H1 (cell line): ENCODE measurements around the gene TGOLN2. TPM values are rescaled to one million over a fixed set of nuclear protein-coding genes. Genes with fewer than 3 reads are reported as not detected.

Source experiments
- CTCF ChIA-PET: fragments of 300-600 bp; sonication (Branson Sonifier 250); formaldehyde crosslinking; loops from one replicate; lab custom pipeline; 2021; ENCODE audit not compliant: partially characterized antibody; lab: Charles Lee
- POLR2A ChIA-PET: fragments of 300-600 bp; sonication (Branson Sonifier 250); formaldehyde crosslinking; loops from one replicate; lab custom pipeline; 2021; ENCODE audit warnings: inconsistent platforms; ENCODE audit not compliant: partially characterized antibody; lab: Charles Lee
- DNase-seq, 2 experiments: peaks; one replicate each; pipeline versions ENCODE4 v3.0.0 to v3.0.0-alpha.2; 2010 to 2022; ENCODE audit warnings: low spot score in 2 of 2, low read depth in 1 of 2, mixed read lengths in 1 of 2
- FAIRE-seq: peaks from 2 replicates; lab custom pipeline; 2011; peaks lifted over from hg19 to GRCh38; lab: Jason Lieb, UNC
- H2AFZ ChIP-seq: 2 replicates; pipeline ENCODE4 v1.8.1; 2012; ENCODE audit warnings: low read length, inconsistent platforms
- H2AK5ac ChIP-seq: 2 replicates; pipeline ENCODE4 v1.6.1; 2013; ENCODE audit warnings: low read depth, low read length
- H2BK120ac ChIP-seq: replicated peaks from 2 replicates; pipeline ENCODE3; 2013; ENCODE audit warnings: low read depth, low read length, inconsistent platforms
- H2BK12ac ChIP-seq: 2 replicates; pipeline ENCODE4 v1.6.1; 2013; ENCODE audit warnings: low read depth, low read length
- H2BK15ac ChIP-seq: 2 replicates; pipeline ENCODE4 v1.6.1; 2013; ENCODE audit warnings: low read length
- H2BK20ac ChIP-seq: 2 replicates; pipeline ENCODE4 v1.6.1; 2013; ENCODE audit warnings: low read length
- H2BK5ac ChIP-seq: 2 replicates; pipeline ENCODE4 v1.6.1; 2013; ENCODE audit warnings: low read depth, low read length
- H3K14ac ChIP-seq: 2 replicates; pipeline ENCODE4 v1.6.1; 2013; ENCODE audit warnings: inconsistent platforms; ENCODE audit not compliant: insufficient read length
- H3K18ac ChIP-seq: 2 replicates; pipeline ENCODE4 v1.6.1; 2013; ENCODE audit warnings: low read length; ENCODE audit errors: extremely low read depth
- H3K23ac ChIP-seq: 2 replicates; pipeline ENCODE4 v1.6.1; 2013; ENCODE audit warnings: inconsistent platforms; ENCODE audit not compliant: insufficient read length
- H3K23me2 ChIP-seq: 2 replicates; pipeline ENCODE4 v1.6.1; 2013; ENCODE audit warnings: low read depth, low read length
- H3K27ac ChIP-seq: 2 replicates; pipeline ENCODE4 v1.6.1; 2011; ENCODE audit warnings: low read depth, low read length, inconsistent platforms
- H3K27me3 ChIP-seq, 4 experiments: replicated peaks in 1 of 4; 1 replicate in 1 of 4; 2 replicates in 3 of 4; pipeline versions ENCODE4 v1.6.1 to v1.8.1; 2011 to 2013; ENCODE audit warnings: low read length in 3 of 4, mild to moderate bottlenecking in 3 of 4, inconsistent platforms in 2 of 4, mixed read lengths in 2 of 4, moderate library complexity in 1 of 4; ENCODE audit not compliant: control insufficient read depth in 3 of 4, insufficient read depth in 3 of 4; ENCODE audit errors: extremely low read depth in 1 of 4
- H3K36me3 ChIP-seq, 4 experiments: 2 replicates each; pipeline versions ENCODE4 v1.6.1 to v1.8.1; 2011 to 2013; ENCODE audit warnings: mild to moderate bottlenecking in 4 of 4, low read length in 3 of 4, moderate library complexity in 2 of 4, control low read depth in 1 of 4, inconsistent platforms in 1 of 4; ENCODE audit not compliant: insufficient read depth in 4 of 4, control insufficient read depth in 2 of 4
- H3K4ac ChIP-seq: replicated peaks from 2 replicates; pipeline ENCODE3; 2013; ENCODE audit warnings: low read length, low read depth, mixed read lengths, inconsistent platforms; ENCODE audit not compliant: insufficient read length
- H3K4me1 ChIP-seq, 4 experiments: replicated peaks in 1 of 4; 1 replicate in 1 of 4; 2 replicates in 3 of 4; pipeline versions ENCODE4 v1.6.1 to v1.8.1; 2011 to 2013; ENCODE audit warnings: low read length in 3 of 4, inconsistent platforms in 2 of 4, mixed read lengths in 1 of 4; ENCODE audit not compliant: insufficient read depth in 4 of 4, control insufficient read depth in 3 of 4
- H3K4me2 ChIP-seq, 2 experiments: 2 replicates each; pipeline versions ENCODE4 v1.6.1 to v1.8.1; 2011 to 2013; ENCODE audit warnings: low read depth in 2 of 2, low read length in 2 of 2, control low read depth in 1 of 2, inconsistent platforms in 1 of 2, mild to moderate bottlenecking in 1 of 2; ENCODE audit not compliant: insufficient read depth in 1 of 2
- H3K4me3 ChIP-seq, 4 experiments: fragments of 200-600, 300-600 bp in 1 of 4; sonication (generic), shearing (Covaris generic), sonication (Bioruptor Twin) in 1 of 4; 2 replicates each; pipeline versions ENCODE4 v1.5.1 to v1.8.1; 2011 to 2016; ENCODE audit warnings: low read length in 4 of 4, low read depth in 3 of 4, control low read depth in 2 of 4, inconsistent platforms in 2 of 4, mild to moderate bottlenecking in 2 of 4, mixed read lengths in 1 of 4, moderate library complexity in 1 of 4; ENCODE audit not compliant: insufficient read depth in 2 of 4; ENCODE audit errors: extremely low read depth in 1 of 4
- H3K56ac ChIP-seq: replicated peaks from 2 replicates; pipeline ENCODE3; 2013; ENCODE audit warnings: low read depth, mild to moderate bottlenecking, mixed read lengths, low read length, inconsistent platforms; ENCODE audit not compliant: insufficient read length
- H3K79me1 ChIP-seq: 2 replicates; pipeline ENCODE4 v1.6.1; 2013; ENCODE audit warnings: low read depth, low read length, control low read depth
- H3K79me2 ChIP-seq, 2 experiments: 2 replicates each; pipeline versions ENCODE4 v1.6.1 to v1.8.1; 2012 to 2013; ENCODE audit warnings: low read length in 2 of 2, mild to moderate bottlenecking in 2 of 2, inconsistent platforms in 1 of 2; ENCODE audit not compliant: insufficient read depth in 2 of 2, control insufficient read depth in 1 of 2
- H3K9ac ChIP-seq, 4 experiments: replicated peaks in 1 of 4; 1 replicate in 1 of 4; 2 replicates in 3 of 4; pipeline versions ENCODE4 v1.6.1 to v1.8.1; 2011 to 2013; ENCODE audit warnings: low read depth in 3 of 4, low read length in 3 of 4, control low read depth in 2 of 4, mild to moderate bottlenecking in 2 of 4, moderate library complexity in 2 of 4, inconsistent platforms in 1 of 4; ENCODE audit errors: extremely low read depth in 1 of 4
- H3K9me3 ChIP-seq, 2 experiments: 2 replicates each; pipeline versions ENCODE4 v1.6.1 to v1.8.1; 2012 to 2013; ENCODE audit warnings: mild to moderate bottlenecking in 2 of 2, moderate library complexity in 2 of 2, control low read depth in 1 of 2, inconsistent platforms in 1 of 2, low read depth in 1 of 2, low read length in 1 of 2, mixed read lengths in 1 of 2; ENCODE audit not compliant: insufficient read depth in 2 of 2
- H4K20me1 ChIP-seq, 2 experiments: replicated peaks in 1 of 2; 2 replicates each; pipeline versions ENCODE3 to v1.8.1; 2011 to 2013; ENCODE audit warnings: inconsistent platforms in 2 of 2, low read length in 2 of 2, mild to moderate bottlenecking in 1 of 2; ENCODE audit not compliant: insufficient read depth in 2 of 2, control insufficient read depth in 1 of 2
- H4K5ac ChIP-seq: 2 replicates; pipeline ENCODE4 v1.6.1; 2013; ENCODE audit warnings: low read length, low read depth, mixed read lengths, inconsistent platforms; ENCODE audit not compliant: insufficient read length
- H4K8ac ChIP-seq: 2 replicates; pipeline ENCODE4 v1.8.0; 2013; ENCODE audit warnings: mild to moderate bottlenecking, moderate library complexity, low read length, inconsistent platforms; ENCODE audit not compliant: insufficient read depth; ENCODE audit errors: extremely low read depth
- H4K91ac ChIP-seq: replicated peaks from 2 replicates; pipeline ENCODE3; 2013; ENCODE audit warnings: low read length, mixed read lengths, inconsistent platforms; ENCODE audit not compliant: insufficient read length
- BRCA1 ChIP-seq: IDR thresholded peaks from 2 replicates; pipeline ENCODE4 v1.6.1; 2012; ENCODE audit warnings: low read depth, low read length, improper control_type of control experiment
- POLR2A ChIP-seq, 2 experiments: IDR thresholded peaks; 1 replicate in 1 of 2; 2 replicates in 1 of 2; pipeline ENCODE4 v1.6.1; 2011; ENCODE audit warnings: low read depth in 2 of 2, low read length in 2 of 2, mild to moderate bottlenecking in 2 of 2; ENCODE audit errors: control extremely low read depth in 1 of 2
- POU5F1 ChIP-seq: IDR thresholded peaks from 2 replicates; pipeline ENCODE4 v1.6.1; 2011; ENCODE audit warnings: low read depth, mild to moderate bottlenecking, low read length, moderate library complexity
- RAD21 ChIP-seq, 2 experiments: IDR thresholded peaks in 1 of 2; conservative IDR thresholded peaks in 1 of 2; 2 replicates each; pipeline ENCODE4 v1.6.1; 2011; ENCODE audit warnings: low read depth in 2 of 2, low read length in 2 of 2, improper control_type of control experiment in 1 of 2, inconsistent platforms in 1 of 2, mild to moderate bottlenecking in 1 of 2, moderate library complexity in 1 of 2
- RBBP5 ChIP-seq: IDR thresholded peaks from 2 replicates; pipeline ENCODE4 v1.7.1; 2012; ENCODE audit warnings: low read depth, mild to moderate bottlenecking, inconsistent platforms, low read length, moderate library complexity, borderline replicate concordance
- SAP30 ChIP-seq: fragments of 300-600 bp; sonication (generic); IDR thresholded peaks from 2 replicates; pipeline ENCODE4 v1.7.1; 2012; ENCODE audit warnings: low read length, moderate library complexity, mild to moderate bottlenecking, inconsistent platforms; ENCODE audit not compliant: insufficient read depth, insufficient replicate concordance
- TEAD4 ChIP-seq: IDR thresholded peaks from 2 replicates; pipeline ENCODE4 v1.6.1; 2012; ENCODE audit warnings: low read depth, low read length, inconsistent platforms, mixed read lengths
- ZNF274 ChIP-seq: IDR thresholded peaks from 2 replicates; pipeline ENCODE4 v1.7.0; 2012; ENCODE audit warnings: low read length, borderline replicate concordance; ENCODE audit errors: extremely low read depth
- polyA plus RNA-seq, 7 experiments: library from polyadenylated mRNA; depleted of rRNA in 3 of 7; stranded (reverse) in 5 of 7; unstranded in 2 of 7; fragments of >200 nt in 5 of 7; fragments of 200-250 nt in 2 of 7; gene quantifications; 1 replicate in 5 of 7; 2 replicates in 1 of 7; 4 replicates in 1 of 7; pipeline versions ENCODE4 v1.2.1 to v1.2.3, GENCODE V29; 2011 to 2013; ENCODE audit warnings: missing spikeins in 2 of 7, mixed read lengths in 2 of 7
- total RNA-seq: library from RNA; stranded (reverse); fragmentation: NEBNext Ultra II Directional; extraction: Animal tissue kit (Norgen Biotek cat#: 25700); gene quantifications from 2 replicates; pipeline ENCODE4 v1.2.1, GENCODE V29; 2021
- TF ChIP-seq, protein P1 (sequence below): IDR thresholded peaks from 2 replicates; pipeline ENCODE4 v1.6.1; 2012; ENCODE audit warnings: low read length, inconsistent platforms
- TF ChIP-seq, protein P2 (sequence below), 3 experiments: IDR thresholded peaks; 1 replicate in 2 of 3; 2 replicates in 1 of 3; pipeline versions ENCODE4 v1.5.1 to v1.6.1; 2011; ENCODE audit warnings: low read length in 3 of 3, mild to moderate bottlenecking in 3 of 3, inconsistent platforms in 2 of 3, low read depth in 1 of 3, moderate library complexity in 1 of 3; ENCODE audit not compliant: insufficient read depth in 1 of 3; ENCODE audit errors: control extremely low read depth in 1 of 3

TGOLN2 gene
- total and polyA plus RNA-seq, 2 of the 8 experiments (the other 6 are each of a cell fraction or from before 2014, with no cell fraction given): 33.9 to 38.9 TPM

DNA sequence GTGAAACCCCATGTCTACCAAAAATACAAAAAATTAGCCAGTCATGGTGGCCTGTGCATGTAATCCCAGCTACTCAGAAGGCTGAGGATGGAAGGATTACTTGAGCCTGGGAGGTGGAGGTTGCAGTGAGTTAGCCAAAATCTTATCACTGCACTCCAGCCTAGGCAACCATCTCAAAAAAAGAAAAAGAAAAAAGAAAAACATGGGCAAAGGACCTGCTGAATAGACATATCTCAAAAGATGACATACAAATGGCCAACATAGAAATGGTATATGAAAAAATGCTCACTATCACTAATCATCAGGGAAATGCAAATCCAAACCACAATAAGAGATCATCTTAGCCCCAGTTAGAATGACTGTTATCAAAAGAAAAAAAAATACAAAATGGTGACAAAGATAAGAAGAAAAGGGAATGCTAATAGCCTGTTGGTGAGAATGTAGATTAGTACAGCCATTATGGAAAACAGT lies 1.4 kb upstream of the TGOLN2 start:
- Histone ChIP-seq H3K79me2 (peaks cover 9 to 24% of the 10 kb centered on the region in 2 experiments), H4K20me1 (peaks cover 0 to 6% of the 10 kb centered on the region in 2 experiments), H4K5ac (no peak overlapping the region), H4K8ac (no peak overlapping the region), H3K14ac (no peak overlapping the region), H2BK20ac (no peak overlapping the region), H3K23ac (no peak overlapping the region), H2BK120ac (no peak overlapping the region), H3K79me1 (peaks cover 12% of the 10 kb centered on the region), H3K36me3 (peaks cover 5 to 13% (median 7%) of the 10 kb centered on the region in 4 experiments; a peak in 7 of 8 replicates), H3K56ac (no peak overlapping the region), H2AFZ (no peak overlapping the region), H4K91ac (no peak overlapping the region), H2AK5ac (no peak overlapping the region), H3K4me1 (peaks cover 0 to 13% (median 7%) of the 10 kb centered on the region in 4 experiments; a peak in 6 of 7 replicates), H3K9me3 (no peaks in the 10 kb centered on the region; a peak in 1 of 4 replicates), H3K9ac (no peak overlapping the region), H3K4me2 (no peak overlapping the region; a peak in 1 of 4 replicates), H2BK5ac (no peak overlapping the region), H3K4ac (no peak overlapping the region), H2BK12ac (no peak overlapping the region), H3K27ac (no peak overlapping the region), H3K18ac (no peak overlapping the region), H2BK15ac (no peak overlapping the region), H3K27me3 (no peaks in the 10 kb centered on the region; a peak in 1 of 7 replicates), H3K4me3 (no peak overlapping the region), H3K23me2 (peaks cover 17% of the 10 kb centered on the region)
- ChIA-PET CTCF (no interaction called here), POLR2A (interaction anchor here (0.6 to 0.9 kb wide), 2 partner anchors 12 to 250 kb away, joined by 3 read pairs; no protein-coding TSS in a partner anchor)
- DNase-seq (no peak), FAIRE-seq (no peak)
- TF ChIP-seq BRCA1 (no peak), RBBP5 (no peak), RAD21 (IDR thresholded peaks at IDR 0.05 in 1 of 2, conservative IDR thresholded peaks at IDR 0.05 in 1 of 2; ENCODE audit: low read depth in 2 of 2, low read length in 2 of 2) (no peak), POU5F1 (no peak), SAP30 (no peak), POLR2A (IDR thresholded peaks at IDR 0.05; ENCODE audit: control extremely low read depth in 1 of 2, low read depth in 2 of 2, low read length in 2 of 2) (no peak), TEAD4 (no peak), ZNF274 (no peak)
- TF ChIP-seq, protein P1, sequence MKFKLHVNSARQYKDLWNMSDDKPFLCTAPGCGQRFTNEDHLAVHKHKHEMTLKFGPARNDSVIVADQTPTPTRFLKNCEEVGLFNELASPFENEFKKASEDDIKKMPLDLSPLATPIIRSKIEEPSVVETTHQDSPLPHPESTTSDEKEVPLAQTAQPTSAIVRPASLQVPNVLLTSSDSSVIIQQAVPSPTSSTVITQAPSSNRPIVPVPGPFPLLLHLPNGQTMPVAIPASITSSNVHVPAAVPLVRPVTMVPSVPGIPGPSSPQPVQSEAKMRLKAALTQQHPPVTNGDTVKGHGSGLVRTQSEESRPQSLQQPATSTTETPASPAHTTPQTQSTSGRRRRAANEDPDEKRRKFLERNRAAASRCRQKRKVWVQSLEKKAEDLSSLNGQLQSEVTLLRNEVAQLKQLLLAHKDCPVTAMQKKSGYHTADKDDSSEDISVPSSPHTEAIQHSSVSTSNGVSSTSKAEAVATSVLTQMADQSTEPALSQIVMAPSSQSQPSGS: no peak
- TF ChIP-seq, protein P2, sequence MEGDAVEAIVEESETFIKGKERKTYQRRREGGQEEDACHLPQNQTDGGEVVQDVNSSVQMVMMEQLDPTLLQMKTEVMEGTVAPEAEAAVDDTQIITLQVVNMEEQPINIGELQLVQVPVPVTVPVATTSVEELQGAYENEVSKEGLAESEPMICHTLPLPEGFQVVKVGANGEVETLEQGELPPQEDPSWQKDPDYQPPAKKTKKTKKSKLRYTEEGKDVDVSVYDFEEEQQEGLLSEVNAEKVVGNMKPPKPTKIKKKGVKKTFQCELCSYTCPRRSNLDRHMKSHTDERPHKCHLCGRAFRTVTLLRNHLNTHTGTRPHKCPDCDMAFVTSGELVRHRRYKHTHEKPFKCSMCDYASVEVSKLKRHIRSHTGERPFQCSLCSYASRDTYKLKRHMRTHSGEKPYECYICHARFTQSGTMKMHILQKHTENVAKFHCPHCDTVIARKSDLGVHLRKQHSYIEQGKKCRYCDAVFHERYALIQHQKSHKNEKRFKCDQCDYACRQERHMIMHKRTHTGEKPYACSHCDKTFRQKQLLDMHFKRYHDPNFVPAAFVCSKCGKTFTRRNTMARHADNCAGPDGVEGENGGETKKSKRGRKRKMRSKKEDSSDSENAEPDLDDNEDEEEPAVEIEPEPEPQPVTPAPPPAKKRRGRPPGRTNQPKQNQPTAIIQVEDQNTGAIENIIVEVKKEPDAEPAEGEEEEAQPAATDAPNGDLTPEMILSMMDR (IDR thresholded peaks at IDR 0.05; ENCODE audit: control extremely low read depth in 1 of 3, insufficient read depth in 1 of 3, low read depth in 1 of 3, low read length in 3 of 3): no peak
